Hepatocyte (in vitro differentiated cells): ENCODE results near the gene EHBP1. TPM values are rescaled to one million over a fixed set of nuclear protein-coding genes. Genes with fewer than 3 reads are reported as not detected.

Experiments used
- DNase-seq: peaks from one replicate; pipeline ENCODE4 v3.0.0-alpha.2; 2016; ENCODE audit warnings: low spot score
- H2AFZ ChIP-seq: fragments of 200-600 bp; sonication (generic); 2 replicates; pipeline ENCODE4 v1.6.0; 2016; ENCODE audit warnings: antibody characterized with exemption, mild to moderate bottlenecking
- H3K27ac ChIP-seq: fragments of 200-600 bp; sonication (generic); 2 replicates; pipeline ENCODE4 v1.5.1; 2016; ENCODE audit warnings: mild to moderate bottlenecking
- H3K27me3 ChIP-seq: fragments of 200-600 bp; sonication (generic); 2 replicates; pipeline ENCODE4 v1.6.1; 2016
- H3K36me3 ChIP-seq: fragments of 200-600 bp; sonication (generic); replicated peaks from 2 replicates; pipeline ENCODE4 v1.5.1; 2016; ENCODE audit warnings: low read depth; ENCODE audit not compliant: insufficient read depth
- H3K4me1 ChIP-seq: fragments of 200-600 bp; sonication (generic); 2 replicates; pipeline ENCODE4 v1.5.1; 2016; ENCODE audit warnings: mild to moderate bottlenecking, moderate library complexity; ENCODE audit not compliant: insufficient read depth
- H3K4me2 ChIP-seq: fragments of 200-600 bp; sonication (generic); 2 replicates; pipeline ENCODE4 v1.6.0; 2016
- H3K4me3 ChIP-seq: fragments of 200-600 bp; sonication (generic); 2 replicates; pipeline ENCODE4 v1.5.1; 2016; ENCODE audit warnings: mild to moderate bottlenecking
- H3K79me2 ChIP-seq: fragments of 200-600 bp; sonication (generic); 2 replicates; pipeline ENCODE4 v1.6.0; 2017; ENCODE audit warnings: mild to moderate bottlenecking
- H3K9me2 ChIP-seq: fragments of 200-600 bp; sonication (generic); replicated peaks from 2 replicates; pipeline ENCODE4 v1.6.0; 2017; ENCODE audit warnings: mild to moderate bottlenecking; ENCODE audit not compliant: insufficient read depth
- H3K9me3 ChIP-seq: fragments of 200-600 bp; sonication (generic); 2 replicates; pipeline ENCODE4 v1.5.1; 2016; ENCODE audit warnings: low read depth, mild to moderate bottlenecking
- H4K20me1 ChIP-seq: fragments of 200-600 bp; sonication (generic); 2 replicates; pipeline ENCODE4 v1.6.0; 2016; ENCODE audit warnings: mild to moderate bottlenecking; ENCODE audit not compliant: insufficient read depth, poor library complexity, severe bottlenecking
- CTCF ChIP-seq: fragments of 200-600 bp; sonication (generic); IDR thresholded peaks from 2 replicates; pipeline ENCODE4 v1.5.1; 2016; ENCODE audit warnings: antibody characterized with exemption, mild to moderate bottlenecking; ENCODE audit not compliant: poor library complexity
- EZH2 ChIP-seq: fragments of 200-600 bp; sonication (generic); IDR thresholded peaks from 2 replicates; pipeline ENCODE4 v1.6.1; 2016; ENCODE audit warnings: antibody characterized with exemption, mild to moderate bottlenecking, borderline replicate concordance
- EZH2phosphoT487 ChIP-seq: fragments of 200-600 bp; sonication (generic); IDR thresholded peaks from one replicate; pipeline ENCODE4 v1.6.1; 2018; ENCODE audit warnings: antibody characterized with exemption, mild to moderate bottlenecking, low read depth, moderate library complexity; ENCODE audit not compliant: unreplicated experiment, severe bottlenecking
- WGBS: methylation state at CpG from one replicate; pipeline ENCODE4 v1.1.6; 2016; ENCODE audit warnings: low lambda C conversion rate; ENCODE audit errors: missing lambda C conversion rate; 5-methylcytosine and 5-hydroxymethylcytosine counted together
- polyA plus RNA-seq: library from polyadenylated mRNA; unstranded; fragments of >200 nt; fragmentation: Nextera tagmentation; extraction: Ambion mirVana; gene quantifications from 2 replicates; pipeline ENCODE4 v1.2.1, GENCODE V29; 2016
- total RNA-seq: library from RNA; depleted of rRNA; stranded (reverse); fragments of >200 nt; gene quantifications from 2 replicates; pipeline ENCODE4 v1.2.3, GENCODE V29; 2014

EHBP1 gene
- total and polyA plus RNA-seq, 2 experiments from 2014 or later = 11.4 to 34.6 TPM

DNA sequence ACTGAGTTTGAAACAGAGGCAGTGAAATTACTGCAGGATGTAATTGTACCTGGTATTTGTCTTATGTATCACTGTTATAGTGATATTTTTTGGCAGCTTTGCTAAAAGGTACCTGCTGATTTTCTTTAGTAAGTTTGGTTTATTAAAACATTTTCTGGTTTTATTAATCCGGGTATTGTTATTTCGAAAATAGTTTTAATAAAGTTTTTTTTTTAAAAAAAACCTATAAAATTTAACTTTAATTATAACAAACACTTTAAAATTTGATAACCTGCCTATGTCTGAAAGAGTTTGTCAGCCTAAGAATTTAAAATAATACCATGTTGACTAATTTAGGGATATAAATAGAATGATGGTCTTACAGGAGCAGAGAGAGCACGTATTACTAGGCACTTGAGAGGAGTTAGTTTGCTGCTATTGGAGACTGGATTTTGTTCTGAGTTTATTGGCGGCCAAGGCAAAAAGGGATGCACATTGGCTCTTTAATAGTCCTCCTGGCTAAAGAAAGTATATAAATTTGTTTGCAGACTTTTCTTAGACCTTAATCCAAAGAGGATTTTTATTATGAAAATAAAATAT is 12.1 kb downstream of the EHBP1 start:
- DNase-seq = no peak
- WGBS = 92% methylated on average over 4 of the region's 4 CpGs
- Histone ChIP-seq H4K20me1 (no peaks in the 10 kb centered on the region), H2AFZ (no peak overlapping the region), H3K4me1 (no peaks in the 10 kb centered on the region), H3K27ac (no peak overlapping the region), H3K79me2 (peaks cover 93% of the 10 kb centered on the region), H3K4me3 (no peak overlapping the region), H3K9me2 (no peaks in the 10 kb centered on the region), H3K9me3 (no peaks in the 10 kb centered on the region), H3K4me2 (no peak overlapping the region), H3K27me3 (no peaks in the 10 kb centered on the region), H3K36me3 (no peaks in the 10 kb centered on the region)
- TF ChIP-seq EZH2phosphoT487 (no peak), EZH2 (no peak), CTCF (no peak)

- Histone ChIP-seq H3K4me3 (no peak overlapping the region), H3K36me3 (no peaks in the 10 kb centered on the region), H3K27ac (no peak overlapping the region), H3K27me3 (no peaks in the 10 kb centered on the region), H2AFZ (no peak overlapping the region), H4K20me1 (no peaks in the 10 kb centered on the region), H3K9me2 (no peaks in the 10 kb centered on the region), H3K9me3 (no peaks in the 10 kb centered on the region), H3K4me1 (no peaks in the 10 kb centered on the region), H3K4me2 (no peak overlapping the region), H3K79me2 (peaks cover 93% of the 10 kb centered on the region)
- WGBS = 98% methylated on average over 2 of the region's 2 CpGs
- DNase-seq = no peak
- TF ChIP-seq EZH2phosphoT487 (no peak), CTCF (no peak), EZH2 (no peak)
Measured at GRCh38 chr2:62718225-62718822, 12.8 kb downstream of the EHBP1 start.

DNA sequence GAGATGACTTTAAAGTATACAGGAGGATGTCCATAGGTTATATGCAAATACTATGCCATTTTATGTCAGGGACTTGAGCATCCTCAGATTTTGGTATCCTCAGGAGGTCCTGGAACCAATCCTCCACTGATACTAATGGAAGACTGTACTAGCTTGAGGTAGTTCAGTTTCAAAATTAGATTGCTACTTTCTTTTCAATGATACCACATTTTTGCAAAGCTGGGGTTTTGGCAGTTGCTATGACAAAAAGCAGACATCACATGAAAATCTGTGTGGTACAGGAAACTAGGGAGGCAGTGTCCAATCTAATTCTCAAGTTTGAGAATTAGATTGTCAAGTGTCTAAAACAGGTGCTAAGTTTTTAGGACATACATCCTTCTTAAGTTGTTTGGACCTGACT is 14.2 kb downstream of the EHBP1 start:
- no peak for DNase-seq
- H3K79me2 ChIP-seq = peaks cover 95% of the 10 kb centered on the region

More for the DNA sequence above, 14.2 kb downstream of the EHBP1 start:
- Histone ChIP-seq H2AFZ (no peak overlapping the region), H3K36me3 (no peaks in the 10 kb centered on the region), H3K4me3 (no peak overlapping the region), H4K20me1 (no peaks in the 10 kb centered on the region), H3K27ac (no peak overlapping the region), H3K4me1 (no peaks in the 10 kb centered on the region), H3K9me3 (no peaks in the 10 kb centered on the region), H3K4me2 (no peak overlapping the region), H3K9me2 (no peaks in the 10 kb centered on the region), H3K27me3 (no peaks in the 10 kb centered on the region)
- TF ChIP-seq CTCF (no peak), EZH2 (no peak), EZH2phosphoT487 (no peak)
